HEK293T (cell line): ENCODE data around the gene ZIM2.

ENCODE experiments used
- BHLHE40 ChIP-seq: fragments of 450-650 bp; IDR thresholded peaks from 2 replicates; pipeline ENCODE4 v1.6.1; 2016; ENCODE audit warnings: mild to moderate bottlenecking, moderate library complexity, borderline replicate concordance
- ELF4 ChIP-seq: fragments of 450-650 bp; IDR thresholded peaks from 2 replicates; pipeline ENCODE4 v1.6.1; 2017; ENCODE audit warnings: antibody characterized with exemption
- FOXM1 ChIP-seq: fragments of 450-650 bp; IDR thresholded peaks from 2 replicates; pipeline ENCODE4 v1.6.1; 2017; ENCODE audit warnings: mild to moderate bottlenecking, borderline replicate concordance
- NFRKB ChIP-seq: fragments of 450-650 bp; IDR thresholded peaks from 2 replicates; pipeline ENCODE4 v1.6.1; 2016; ENCODE audit warnings: mild to moderate bottlenecking, moderate library complexity
- SP1 ChIP-seq: fragments of 450-650 bp; IDR thresholded peaks from 2 replicates; pipeline ENCODE4 v1.6.1; 2017
- SUZ12 ChIP-seq: fragments of 450-650 bp; IDR thresholded peaks from 2 replicates; pipeline ENCODE4 v1.6.1; 2016; ENCODE audit warnings: mild to moderate bottlenecking
- TARDBP ChIP-seq: fragments of 450-650 bp; IDR thresholded peaks from 2 replicates; pipeline ENCODE4 v1.6.1; 2016

DNA sequence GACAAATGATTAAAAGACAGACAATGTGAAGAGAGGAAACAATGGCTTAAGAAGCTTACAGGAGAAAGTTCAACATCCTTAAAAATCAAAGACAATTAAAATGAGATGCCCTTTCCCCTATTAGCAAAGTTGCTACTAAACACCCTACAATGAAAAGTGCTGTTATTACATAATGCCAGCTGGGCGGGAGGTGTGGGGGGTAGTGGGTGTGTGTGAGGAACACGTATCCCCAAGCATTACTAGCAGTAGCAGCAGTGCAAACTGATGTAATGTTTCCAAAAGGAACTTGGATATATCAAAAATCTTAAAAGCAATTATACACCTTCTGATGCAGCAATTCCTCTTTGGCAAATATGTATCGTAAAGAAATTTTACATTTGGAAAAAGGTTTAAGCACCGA lies 70.9 kb downstream of the ZIM2 start:
- TF ChIP-seq FOXM1 (no peak), ELF4 (no peak), TARDBP (no peak), SP1 (no peak), SUZ12 (no peak), BHLHE40 (no peak), NFRKB (no peak)
